Stromal cell of bone marrow (primary cell): ENCODE results near the gene ZFP57.

Experiments used
- DNase-seq: peaks from one replicate; pipeline ENCODE4 v3.0.0-alpha.2; 2012; ENCODE audit warnings: low read depth

ZFP57 gene

GRCh38 chr6:29625337-29625930, 55.5 kb downstream of the ZFP57 start:
- DNase-seq, result no peak

GRCh38 chr6:29624520-29624961, 56.4 kb downstream of the ZFP57 start:
- DNase-seq, result no peak
